HEK293 (cell line): ENCODE measurements around the gene ACP7.
A peak's percentile ranks its signal among the peaks of the same experiment; 100 is the strongest.

Source experiments
- CTCF ChIP-seq: fragments of 450-650 bp; formaldehyde crosslinking; IDR thresholded peaks from 2 replicates; pipeline ENCODE4 v1.5.1; 2016; ENCODE audit warnings: missing biosample characterization, missing genetic modification characterization
- ZBTB48 ChIP-seq: fragments of 450-650 bp; formaldehyde crosslinking; IDR thresholded peaks from 2 replicates; pipeline ENCODE4 v1.5.1; 2016; ENCODE audit warnings: missing biosample characterization, missing genetic modification characterization
- ZNF121 ChIP-seq: fragments of 450-650 bp; formaldehyde crosslinking; IDR thresholded peaks from 2 replicates; pipeline ENCODE4 v1.5.1; 2016; ENCODE audit warnings: missing biosample characterization, missing genetic modification characterization
- ZNF174 ChIP-seq: fragments of 450-650 bp; formaldehyde crosslinking; IDR thresholded peaks from 2 replicates; pipeline ENCODE4 v1.5.0; 2017; ENCODE audit warnings: missing biosample characterization, mild to moderate bottlenecking, missing genetic modification characterization
- TF ChIP-seq, protein P1 (sequence below): fragments of 450-650 bp; formaldehyde crosslinking; IDR thresholded peaks from 2 replicates; pipeline ENCODE4 v1.5.1; 2016; ENCODE audit warnings: missing biosample characterization, missing genetic modification characterization, low read depth

DNA sequence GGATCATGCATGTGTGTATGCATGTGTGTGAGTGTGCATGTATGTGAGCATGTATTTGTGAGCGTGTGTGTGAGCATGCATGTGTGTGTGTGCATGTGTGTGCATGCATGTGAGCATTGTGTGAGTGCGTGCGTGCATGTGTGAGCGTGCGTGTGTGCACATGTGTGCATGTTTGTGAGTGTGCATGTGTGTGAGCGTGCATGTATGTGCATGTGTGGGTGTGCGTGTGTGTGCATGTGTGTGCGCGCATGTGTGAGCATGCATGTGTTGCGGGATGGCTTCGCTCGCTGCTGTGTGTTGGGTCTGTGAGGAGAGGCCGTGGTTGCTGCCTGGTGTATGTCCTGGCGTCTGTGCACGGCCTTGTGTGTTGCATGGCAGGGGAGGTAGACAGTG, 73.8 kb downstream of the ACP7 start:
- TF ChIP-seq CTCF (tag by site-specific recombination): no peak
- peak; percentile 55; the same call in 1 of the 2 replicates for TF ChIP-seq ZBTB48
- no peak for TF ChIP-seq ZNF174 (tag by site-specific recombination)
- TF ChIP-seq, protein P1, sequence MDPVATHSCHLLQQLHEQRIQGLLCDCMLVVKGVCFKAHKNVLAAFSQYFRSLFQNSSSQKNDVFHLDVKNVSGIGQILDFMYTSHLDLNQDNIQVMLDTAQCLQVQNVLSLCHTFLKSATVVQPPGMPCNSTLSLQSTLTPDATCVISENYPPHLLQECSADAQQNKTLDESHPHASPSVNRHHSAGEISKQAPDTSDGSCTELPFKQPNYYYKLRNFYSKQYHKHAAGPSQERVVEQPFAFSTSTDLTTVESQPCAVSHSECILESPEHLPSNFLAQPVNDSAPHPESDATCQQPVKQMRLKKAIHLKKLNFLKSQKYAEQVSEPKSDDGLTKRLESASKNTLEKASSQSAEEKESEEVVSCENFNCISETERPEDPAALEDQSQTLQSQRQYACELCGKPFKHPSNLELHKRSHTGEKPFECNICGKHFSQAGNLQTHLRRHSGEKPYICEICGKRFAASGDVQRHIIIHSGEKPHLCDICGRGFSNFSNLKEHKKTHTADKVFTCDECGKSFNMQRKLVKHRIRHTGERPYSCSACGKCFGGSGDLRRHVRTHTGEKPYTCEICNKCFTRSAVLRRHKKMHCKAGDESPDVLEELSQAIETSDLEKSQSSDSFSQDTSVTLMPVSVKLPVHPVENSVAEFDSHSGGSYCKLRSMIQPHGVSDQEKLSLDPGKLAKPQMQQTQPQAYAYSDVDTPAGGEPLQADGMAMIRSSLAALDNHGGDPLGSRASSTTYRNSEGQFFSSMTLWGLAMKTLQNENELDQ: no peak
- TF ChIP-seq ZNF121: no peak; the same call in 1 of the 2 replicates
